ENCODE measurements around the gene RPS6KA2.

The RPS6KA2 gene

GRCh38 chr6:166572370-166573261 lies 54.4 kb downstream of the RPS6KA2 start:
- DNase-seq (ENCODE audit: low read depth), result no peak

- DNase-seq (ENCODE audit: low read depth), result no peak
These were observed 55.9 kb downstream of the RPS6KA2 start for GRCh38 chr6:166570929-166571713.

- no peak for DNase-seq (ENCODE audit: low read depth)
These were observed 57.8 kb downstream of the RPS6KA2 start for GRCh38 chr6:166569206-166569605.

- DNase-seq (ENCODE audit: low read depth), result no peak
These were observed 59.2 kb downstream of the RPS6KA2 start for GRCh38 chr6:166567813-166568212.

GRCh38 chr6:166567107-166567506 lies 59.9 kb downstream of the RPS6KA2 start:
- no peak for DNase-seq (ENCODE audit: low read depth)

GRCh38 chr6:166566026-166567011 lies 60.7 kb downstream of the RPS6KA2 start:
- DNase-seq (ENCODE audit: low read depth), result no peak

GRCh38 chr6:166565084-166565967 lies 61.7 kb downstream of the RPS6KA2 start:
- no peak for DNase-seq (ENCODE audit: low read depth)

GRCh38 chr6:166563805-166564204 lies 63.2 kb downstream of the RPS6KA2 start:
- DNase-seq (ENCODE audit: low read depth), result no peak

- no peak for DNase-seq (ENCODE audit: low read depth)
These were observed 63.9 kb downstream of the RPS6KA2 start for GRCh38 chr6:166563200-166563599.

- no peak for DNase-seq (ENCODE audit: low read depth)
These were observed 64.3 kb downstream of the RPS6KA2 start for GRCh38 chr6:166562726-166563125.

- no peak for DNase-seq (ENCODE audit: low read depth)
These were observed 65.2 kb downstream of the RPS6KA2 start for GRCh38 chr6:166561771-166562359.

GRCh38 chr6:166560222-166560621 lies 66.8 kb downstream of the RPS6KA2 start:
- DNase-seq (ENCODE audit: low read depth), result no peak

GRCh38 chr6:166559662-166560061 lies 67.4 kb downstream of the RPS6KA2 start:
- DNase-seq (ENCODE audit: low read depth), result no peak

- DNase-seq (ENCODE audit: low read depth), result no peak
These were observed 67.8 kb downstream of the RPS6KA2 start for GRCh38 chr6:166559211-166559610.

- DNase-seq (ENCODE audit: low read depth), result no peak
These were observed 68.7 kb downstream of the RPS6KA2 start for GRCh38 chr6:166558156-166559005.

- no peak for DNase-seq (ENCODE audit: low read depth)
These were observed 70.2 kb downstream of the RPS6KA2 start for GRCh38 chr6:166556863-166557322.

GRCh38 chr6:166556336-166556735 lies 70.7 kb downstream of the RPS6KA2 start:
- DNase-seq (ENCODE audit: low read depth), result no peak

- no peak for DNase-seq (ENCODE audit: low read depth)
These were observed 72.0 kb downstream of the RPS6KA2 start for GRCh38 chr6:166555086-166555485.

- DNase-seq (ENCODE audit: low read depth), result no peak
These were observed 72.7 kb downstream of the RPS6KA2 start for GRCh38 chr6:166554316-166554715.
